Measurements from ENCODE around the gene CNNM1. TPM values are rescaled to one million over a fixed set of nuclear protein-coding genes. Genes with fewer than 3 reads are reported as not detected.

Gene CNNM1
- total RNA-seq, 1 experiment from 2014 or later = not detected

DNA sequence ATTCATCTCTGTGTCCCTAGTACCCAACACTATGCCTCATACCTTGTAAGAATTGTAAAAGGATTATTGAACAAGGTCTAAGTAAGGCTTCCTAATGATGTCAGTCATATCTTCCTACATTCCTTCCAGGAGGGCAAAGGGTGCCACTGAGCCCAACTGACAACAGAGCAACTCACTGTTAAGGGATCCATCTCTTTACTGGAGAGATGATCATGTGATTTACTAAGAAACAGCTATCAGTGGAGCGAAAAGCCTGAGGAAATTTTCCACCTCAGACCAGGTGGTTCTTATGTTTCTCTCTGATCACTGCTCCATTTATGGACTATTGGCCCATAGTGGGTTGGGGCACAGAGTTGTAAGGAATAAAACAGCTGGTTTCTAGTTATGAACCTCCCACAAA lies 38.9 kb upstream of the CNNM1 start:
- no TSS peak for BruUV-seq (replicated peaks)
- Histone ChIP-seq H3K4me1 (ENCODE audit: control insufficient read depth in 1 of 2, insufficient read depth in 2 of 2, low read length in 2 of 2) (no peaks in the 10 kb centered on the region), H3K79me2 (ENCODE audit: insufficient read depth, low read length) (no peaks in the 10 kb centered on the region), H3K9me3 (ENCODE audit: control insufficient read depth in 1 of 2, insufficient read depth in 1 of 2, low read depth in 1 of 2, low read length in 2 of 2) (no peaks in the 10 kb centered on the region), H3K9me2 (ENCODE audit: insufficient read depth) (no peaks in the 10 kb centered on the region), H4K20me1 (ENCODE audit: insufficient read depth) (no peaks in the 10 kb centered on the region), H3K27ac (ENCODE audit: low read depth, low read length) (no peak overlapping the region), H3K4me2 (ENCODE audit: low read length) (no peak overlapping the region), H2AFZ (ENCODE audit: low read depth, low read length, poor library complexity, severe bottlenecking) (no peak overlapping the region), H3K36me3 (ENCODE audit: control insufficient read depth in 1 of 2, insufficient read depth in 2 of 2, low read length in 2 of 2) (no peaks in the 10 kb centered on the region), H3K4me3 (replicated peaks in 1 of 2; ENCODE audit: low read depth in 1 of 2, low read length in 2 of 2) (no peak overlapping the region), H3K9ac (ENCODE audit: low read length) (no peak overlapping the region), H3K27me3 (ENCODE audit: insufficient read depth, low read length) (peaks cover 4% of the 10 kb centered on the region; the same call in 1 of the 2 replicates)
- DNase-seq (ENCODE audit: low read depth, low spot score) (no peak), ATAC-seq (no peak)
- intact Hi-C loops (cut with micrococcal nuclease) = no loop called here
- ChIA-PET POLR2A (no interaction called here), CTCF (interaction anchor here (1.2 kb wide), 1 partner anchor 81 kb away, joined by 3 read pairs; no protein-coding TSS in a partner anchor), RAD21 (ENCODE audit: low non-redundant PET in 1 of 2, low total read pairs in 2 of 2, uncharacterized antibody in 2 of 2, unreplicated experiment in 2 of 2) (no interaction called here)
- no peak for TF ChIP-seq EZH2 (IDR thresholded peaks at IDR 0.05)

GRCh38 chr10:99292159-99292558 lies 37.0 kb upstream of the CNNM1 start:
- POLR2A ChIA-PET = no interaction called here
- RAD21 ChIA-PET (ENCODE audit: low non-redundant PET in 1 of 2, low total read pairs in 2 of 2, uncharacterized antibody in 2 of 2, unreplicated experiment in 2 of 2) = no interaction called here
- no peak for TF ChIP-seq RAD21 (IDR thresholded peaks at IDR 0.05; ENCODE audit: low read depth)
- no peak for TF ChIP-seq ELF1 (IDR thresholded peaks at IDR 0.05; ENCODE audit: borderline replicate concordance, low read depth)
- no peak for TF ChIP-seq EZH2phosphoT487 (IDR thresholded peaks at IDR 0.05; ENCODE audit: borderline replicate concordance)
- no peak for TF ChIP-seq ZNF274 (IDR thresholded peaks at IDR 0.05; ENCODE audit: low read depth, low read length)
- DNase-seq (ENCODE audit: low read depth, low spot score) (no peak), ATAC-seq (no peak)
- H4K20me1 ChIP-seq (ENCODE audit: insufficient read depth) = no peaks in the 10 kb centered on the region
- H3K4me2 ChIP-seq (ENCODE audit: low read length) = no peak overlapping the region
- no peak overlapping the region for H2AFZ ChIP-seq (ENCODE audit: low read depth, low read length, poor library complexity, severe bottlenecking)
- intact Hi-C loops (cut with micrococcal nuclease) = no loop called here
- H3K9me2 ChIP-seq (ENCODE audit: insufficient read depth) = no peaks in the 10 kb centered on the region
- no TSS peak for BruUV-seq (replicated peaks)
- no peaks in the 10 kb centered on the region for H3K9me3 ChIP-seq (ENCODE audit: control insufficient read depth in 1 of 2, insufficient read depth in 1 of 2, low read depth in 1 of 2, low read length in 2 of 2)
- CTCF ChIA-PET = no interaction called here
- no peak overlapping the region for H3K9ac ChIP-seq (ENCODE audit: low read length)
- H3K79me2 ChIP-seq (ENCODE audit: insufficient read depth, low read length) = no peaks in the 10 kb centered on the region
- H3K36me3 ChIP-seq (ENCODE audit: control insufficient read depth in 1 of 2, insufficient read depth in 2 of 2, low read length in 2 of 2) = no peaks in the 10 kb centered on the region
- no peak overlapping the region for H3K27ac ChIP-seq (ENCODE audit: low read depth, low read length)
- H3K4me3 ChIP-seq (replicated peaks in 1 of 2; ENCODE audit: low read depth in 1 of 2, low read length in 2 of 2) = no peak overlapping the region
- peaks cover 4% of the 10 kb centered on the region; the same call in 1 of the 2 replicates for H3K27me3 ChIP-seq (ENCODE audit: insufficient read depth, low read length)
- no peaks in the 10 kb centered on the region for H3K4me1 ChIP-seq (ENCODE audit: control insufficient read depth in 1 of 2, insufficient read depth in 2 of 2, low read length in 2 of 2)
